Cardiac fibroblast (primary cell): ENCODE data around the gene COL19A1.

ENCODE experiments used
- DNase-seq, 2 donors: peaks; one replicate each; pipeline versions ENCODE4 v3.0.0 to v3.0.0-alpha.2; 2010; ENCODE audit warnings: low read depth in 2 of 2
- H3K4me3 ChIP-seq, 2 donors: replicated peaks in 1 of 2; 1 replicate in 1 of 2; 2 replicates in 1 of 2; pipeline ENCODE4 v1.5.1; 2011; ENCODE audit warnings: low read depth in 2 of 2, low read length in 2 of 2, mild to moderate bottlenecking in 2 of 2, moderate library complexity in 1 of 2
- CTCF ChIP-seq: IDR thresholded peaks from one replicate; pipeline ENCODE4 v1.5.1; 2011; ENCODE audit warnings: low read depth, mild to moderate bottlenecking, low read length, inconsistent platforms

Gene COL19A1

GRCh38 chr6:69937402-69938136 is 71.2 kb downstream of the COL19A1 start:
- no peak for DNase-seq
- TF ChIP-seq CTCF = no peak
- H3K4me3 ChIP-seq = no peak overlapping the region

- H3K4me3 ChIP-seq = no peak overlapping the region
- no peak for TF ChIP-seq CTCF
- DNase-seq = peak in 1 of 2 donors; percentile 56
These were observed 76.1 kb downstream of the COL19A1 start for GRCh38 chr6:69942485-69942884.

GRCh38 chr6:69945192-69945591 is 78.8 kb downstream of the COL19A1 start:
- no peak overlapping the region for H3K4me3 ChIP-seq
- DNase-seq = no peak
- TF ChIP-seq CTCF = no peak

DNA sequence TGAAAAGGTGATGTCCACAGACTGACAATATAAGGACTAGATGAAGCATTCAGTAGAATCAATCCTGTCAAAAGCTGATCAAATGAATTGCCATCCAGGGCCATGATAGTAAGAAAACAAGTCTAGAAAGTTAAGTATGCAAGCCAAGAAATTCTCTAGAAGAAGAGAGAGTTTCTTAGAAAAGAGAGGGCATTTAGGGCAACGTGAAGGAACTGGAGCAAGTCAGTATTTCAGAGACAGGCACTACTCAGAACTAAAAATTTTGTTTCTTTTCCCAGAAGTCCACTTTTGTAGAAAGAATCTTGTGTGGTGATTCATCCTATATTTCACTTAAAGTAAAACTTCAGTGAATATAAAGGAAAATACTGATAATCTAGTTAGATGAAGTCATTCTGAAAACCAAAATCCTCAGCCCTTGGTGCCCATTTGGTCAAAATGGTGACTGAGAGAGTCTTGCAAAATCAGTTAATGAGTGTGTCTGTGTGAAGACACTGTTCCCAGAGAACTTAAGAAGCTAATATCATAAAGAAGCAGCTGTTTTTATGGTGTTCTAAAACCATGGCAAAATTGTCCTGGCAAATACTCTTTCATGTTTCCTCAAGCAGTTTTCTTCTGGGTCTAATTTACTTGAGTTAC is 82.2 kb downstream of the COL19A1 start:
- peak in 1 of 2 donors; percentile 34 for DNase-seq
- H3K4me3 ChIP-seq = no peak overlapping the region
- no peak for TF ChIP-seq CTCF

GRCh38 chr6:69953491-69953890 is 87.1 kb downstream of the COL19A1 start:
- no peak for DNase-seq
- no peak overlapping the region for H3K4me3 ChIP-seq
- TF ChIP-seq CTCF = no peak

DNA sequence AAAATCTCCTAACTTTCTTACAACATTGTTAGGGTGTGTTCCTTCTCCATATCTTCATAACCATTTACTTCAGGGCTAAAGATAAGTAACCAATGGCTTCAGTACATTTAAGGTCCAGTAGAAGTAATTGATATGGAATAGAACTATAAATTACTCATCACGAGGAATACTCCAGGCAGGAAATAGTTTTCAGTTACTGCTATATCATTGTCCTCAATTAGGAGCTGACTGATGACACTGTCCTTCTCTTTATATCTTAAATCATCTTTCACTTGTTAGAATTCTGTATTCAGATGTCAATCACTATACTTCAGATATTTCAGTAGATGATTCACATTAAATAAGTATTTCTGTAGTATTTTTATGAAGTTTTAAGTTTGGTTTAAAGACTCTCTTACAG is 88.4 kb downstream of the COL19A1 start:
- H3K4me3 ChIP-seq = no peak overlapping the region
- no peak for DNase-seq
- TF ChIP-seq CTCF = no peak
